ENCODE data around the gene TEX22.

- TF ChIP-seq CTCF (IDR thresholded peaks at IDR 0.05): no peak
- no peak for TF ChIP-seq POLR2A (IDR thresholded peaks at IDR 0.05)
Measured at GRCh38 chr14:105365101-105365500, 33.2 kb upstream of the TEX22 start.
